OCI-LY7 (cell line): Measurements from ENCODE around the gene UBE4B.

Experiments used
- CTCF ChIP-seq: fragments of 200-600 bp; sonication (generic); conservative IDR thresholded peaks from 2 replicates; pipeline ENCODE4 v1.5.1; 2014; ENCODE audit warnings: mild to moderate bottlenecking, antibody characterized with exemption, low read length, moderate library complexity, mixed read lengths
- EZH2phosphoT487 ChIP-seq: fragments of 200-600 bp; sonication (generic); IDR thresholded peaks from 2 replicates; pipeline ENCODE4 v1.6.1; 2018; ENCODE audit warnings: low read depth, borderline replicate concordance, mild to moderate bottlenecking, mixed run types, antibody characterized with exemption, low read length, moderate library complexity, mixed read lengths

GRCh38 chr1:10143961-10144485 is 111.3 kb downstream of the UBE4B start:
- no peak for TF ChIP-seq CTCF
- TF ChIP-seq EZH2phosphoT487, result no peak
